ENCODE data around the gene LDAH. TPM values are rescaled to one million over a fixed set of nuclear protein-coding genes. Genes with fewer than 3 reads are reported as not detected.
"Not testable (repeated sequence)": the region's sequence is repeated elsewhere in the genome, so short reads cannot be mapped to it uniquely, and the experiment has no call there.

The LDAH gene
- total RNA-seq, 6 experiments from 2014 or later = 18.3 to 23.2 (median 20.2) TPM

GRCh38 chr2:20722592-20723240 lies 100.2 kb downstream of the LDAH start:
- Mint-ChIP-seq H3K4me1 (ENCODE audit: low read depth) (peaks cover 18% of the 10 kb centered on the region), H3K36me3 (ENCODE audit: low read depth) (peaks cover 12% of the 10 kb centered on the region; the same call in 1 of the 2 replicates), H3K4me3 (no peak overlapping the region), H3K27me3 (ENCODE audit: insufficient read depth) (no peaks in the 10 kb centered on the region), H3K9me3 (no peaks in the 10 kb centered on the region), H3K27ac (no peak overlapping the region; the same call in 1 of the 2 replicates)
- peak; percentile 33; the same call in 1 of the 2 replicates for TF ChIP-seq CTCF (IDR thresholded peaks at IDR 0.05)
- DNase-seq = no peak

- H3K4me3 Mint-ChIP-seq = no peak overlapping the region
- DNase-seq = no peak
- peaks cover 2% of the 10 kb centered on the region; the same call in 1 of the 2 replicates for H3K27me3 Mint-ChIP-seq (ENCODE audit: insufficient read depth)
- TF ChIP-seq CTCF (IDR thresholded peaks at IDR 0.05) = no peak
- H3K9me3 Mint-ChIP-seq = peaks cover 4% of the 10 kb centered on the region; the same call in 1 of the 2 replicates
- H3K36me3 Mint-ChIP-seq (ENCODE audit: low read depth) = peaks cover 20% of the 10 kb centered on the region
- no peak overlapping the region for H3K27ac Mint-ChIP-seq
- H3K4me1 Mint-ChIP-seq (ENCODE audit: low read depth) = no peaks in the 10 kb centered on the region
These were observed 105.3 kb downstream of the LDAH start for GRCh38 chr2:20717641-20718040.

GRCh38 chr2:20716164-20716563 lies 106.7 kb downstream of the LDAH start:
- H3K27me3 Mint-ChIP-seq (ENCODE audit: insufficient read depth); H3K4me1 Mint-ChIP-seq (ENCODE audit: low read depth): not testable (repeated sequence)
- peaks cover 28% of the 10 kb centered on the region for H3K36me3 Mint-ChIP-seq (ENCODE audit: low read depth)

GRCh38 chr2:20714412-20714811 lies 108.5 kb downstream of the LDAH start:
- not testable (repeated sequence) for H3K4me1 Mint-ChIP-seq (ENCODE audit: low read depth); H3K4me3 Mint-ChIP-seq; H3K27ac Mint-ChIP-seq; H3K27me3 Mint-ChIP-seq (ENCODE audit: insufficient read depth); H3K9me3 Mint-ChIP-seq; DNase-seq
- peaks cover 33% of the 10 kb centered on the region for H3K36me3 Mint-ChIP-seq (ENCODE audit: low read depth)

More at GRCh38 chr2:20716164-20716563, 106.7 kb downstream of the LDAH start:
- not testable (repeated sequence) for H3K27ac Mint-ChIP-seq, H3K9me3 Mint-ChIP-seq, H3K4me3 Mint-ChIP-seq, DNase-seq

- H3K27me3 Mint-ChIP-seq (ENCODE audit: insufficient read depth); H3K4me3 Mint-ChIP-seq; H3K9me3 Mint-ChIP-seq; H3K27ac Mint-ChIP-seq; DNase-seq; H3K4me1 Mint-ChIP-seq (ENCODE audit: low read depth): not testable (repeated sequence)
- peaks cover 33% of the 10 kb centered on the region for H3K36me3 Mint-ChIP-seq (ENCODE audit: low read depth)
These were observed 109.3 kb downstream of the LDAH start for GRCh38 chr2:20713585-20713984.

GRCh38 chr2:20711641-20712040 lies 111.3 kb downstream of the LDAH start:
- not testable (repeated sequence) for DNase-seq; H3K27ac Mint-ChIP-seq; H3K27me3 Mint-ChIP-seq (ENCODE audit: insufficient read depth); H3K4me1 Mint-ChIP-seq (ENCODE audit: low read depth); H3K9me3 Mint-ChIP-seq; H3K4me3 Mint-ChIP-seq
- peaks cover 26% of the 10 kb centered on the region for H3K36me3 Mint-ChIP-seq (ENCODE audit: low read depth)

- no peak for TF ChIP-seq CTCF (IDR thresholded peaks at IDR 0.05)
- no peak overlapping the region for H3K4me3 Mint-ChIP-seq
- no peaks in the 10 kb centered on the region for H3K9me3 Mint-ChIP-seq
- H3K36me3 Mint-ChIP-seq (ENCODE audit: low read depth) = peaks cover 12% of the 10 kb centered on the region
- no peak overlapping the region for H3K27ac Mint-ChIP-seq
- peaks cover 33% of the 10 kb centered on the region for H3K4me1 Mint-ChIP-seq (ENCODE audit: low read depth)
- DNase-seq = no peak
- no peaks in the 10 kb centered on the region for H3K27me3 Mint-ChIP-seq (ENCODE audit: insufficient read depth)
These were observed 115.3 kb downstream of the LDAH start for GRCh38 chr2:20707601-20708000.
